Measurements from ENCODE around the gene NFATC2.

- TF ChIP-seq CTCF (conservative IDR thresholded peaks at IDR 0.05 in 1 of 2, IDR thresholded peaks at IDR 0.05 in 1 of 2; ENCODE audit: extremely low read depth in 1 of 2, insufficient read depth in 1 of 2, low read depth in 1 of 2, low read length in 2 of 2) (no peak), EZH2 (IDR thresholded peaks at IDR 0.05; ENCODE audit: borderline replicate concordance, low read length) (no peak)
Measured at GRCh38 chr20:51412951-51413481, 129.5 kb downstream of the NFATC2 start.

Measured in mammary epithelial cell (primary cell).